Endometrial microvascular endothelial cells (primary cell): ENCODE measurements around the gene UBE2B. TPM values are rescaled to one million over a fixed set of nuclear protein-coding genes. Genes with fewer than 3 reads are reported as not detected.

ENCODE experiments used
- in situ Hi-C: cut with HindIII; loops from 2 replicates; pipeline ENCODE4 v1.10.0; 2017; ENCODE audit warnings: low sequenced_read_pairs, low pct_unique_long_range_greater_than_20kb; ENCODE audit errors: inconsistent ontology term
- total RNA-seq: library from RNA; depleted of rRNA; stranded (reverse); fragments of >200 nt; gene quantifications from one replicate; pipeline ENCODE4 v1.2.3, GENCODE V29; 2015; ENCODE audit errors: inconsistent ontology term

UBE2B gene
- total RNA-seq, 1 donor from 2014 or later = 43.9 TPM

DNA sequence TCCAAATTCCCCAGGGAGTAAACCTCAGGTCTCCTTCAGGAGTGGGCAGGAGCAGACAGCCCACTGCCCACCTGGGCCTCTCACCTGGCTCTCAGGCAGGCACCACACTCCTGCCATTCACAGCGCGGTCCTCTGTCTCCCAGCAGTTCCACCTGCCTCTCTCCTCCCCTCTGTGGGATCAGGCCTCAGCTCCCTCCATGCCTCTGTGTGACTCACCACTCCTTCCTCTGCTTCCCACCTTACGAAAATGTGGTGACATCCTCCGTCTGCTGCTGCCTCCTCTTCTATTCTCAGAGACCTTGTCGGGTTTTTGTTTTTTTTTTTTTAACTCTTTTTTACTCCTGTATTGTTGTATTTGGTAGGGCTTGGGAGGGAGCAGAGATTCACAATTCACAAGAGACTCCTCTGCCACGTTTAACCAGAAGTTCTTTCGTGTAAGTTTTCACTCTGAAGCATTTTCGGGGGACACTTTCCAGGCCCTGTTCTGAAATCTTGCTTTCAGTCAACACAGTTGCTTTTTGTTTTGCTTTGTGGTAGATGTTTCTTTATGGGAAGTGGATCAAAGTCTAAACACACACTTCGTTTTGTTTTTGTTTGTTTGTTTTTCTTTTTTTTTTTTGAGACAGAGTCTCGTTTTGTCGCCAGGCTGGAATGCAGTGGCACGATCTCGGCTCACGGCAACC is 61.4 kb downstream of the UBE2B start:
- in situ Hi-C loops = no loop called here

- in situ Hi-C loops = no loop called here
Measured at GRCh38 chr5:134435560-134435959, 64.2 kb downstream of the UBE2B start.

DNA sequence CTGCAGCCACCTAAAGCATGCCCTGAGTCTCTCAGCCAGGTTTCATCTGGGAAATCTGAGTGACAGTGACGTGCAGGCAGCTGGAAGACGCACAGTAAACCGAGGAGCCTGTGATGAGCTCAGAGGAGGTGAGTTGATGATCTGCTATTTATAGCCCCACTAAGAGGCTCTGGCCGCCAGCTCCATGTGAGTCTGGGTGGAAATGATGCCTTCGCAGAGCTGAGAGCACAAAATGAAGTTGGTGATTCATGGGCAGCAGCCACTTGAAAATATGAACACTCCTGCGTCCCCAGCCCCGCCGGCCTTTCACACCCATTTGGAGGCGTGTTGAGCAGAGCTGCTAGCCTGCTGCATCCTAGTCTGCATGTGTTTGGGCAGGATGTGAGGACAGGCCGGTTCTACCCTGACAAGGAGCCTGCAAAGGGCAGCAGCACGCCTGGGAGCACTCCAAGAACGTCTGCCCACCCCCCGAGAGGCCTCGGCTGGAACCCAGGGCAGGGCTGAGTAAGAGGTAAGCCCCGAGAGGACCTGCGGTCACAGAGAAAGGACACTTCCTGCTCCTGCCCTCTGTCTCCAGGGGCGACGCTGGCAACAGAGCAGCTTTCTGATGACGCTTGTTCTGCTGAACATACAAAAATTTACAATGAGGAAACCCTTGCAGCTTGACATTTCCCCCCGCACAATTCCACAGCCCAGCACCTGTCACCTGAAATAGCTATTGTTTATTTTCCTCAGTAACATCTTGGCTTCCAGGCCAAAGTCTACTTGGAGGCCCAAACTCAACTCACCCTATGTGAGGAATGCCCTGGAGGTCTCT is 65.4 kb downstream of the UBE2B start:
- in situ Hi-C loops = no loop called here

- in situ Hi-C loops = no loop called here
Measured at GRCh38 chr5:134437340-134437846, 66.0 kb downstream of the UBE2B start.

GRCh38 chr5:134437847-134438581 is 66.6 kb downstream of the UBE2B start:
- in situ Hi-C loops = no loop called here

DNA sequence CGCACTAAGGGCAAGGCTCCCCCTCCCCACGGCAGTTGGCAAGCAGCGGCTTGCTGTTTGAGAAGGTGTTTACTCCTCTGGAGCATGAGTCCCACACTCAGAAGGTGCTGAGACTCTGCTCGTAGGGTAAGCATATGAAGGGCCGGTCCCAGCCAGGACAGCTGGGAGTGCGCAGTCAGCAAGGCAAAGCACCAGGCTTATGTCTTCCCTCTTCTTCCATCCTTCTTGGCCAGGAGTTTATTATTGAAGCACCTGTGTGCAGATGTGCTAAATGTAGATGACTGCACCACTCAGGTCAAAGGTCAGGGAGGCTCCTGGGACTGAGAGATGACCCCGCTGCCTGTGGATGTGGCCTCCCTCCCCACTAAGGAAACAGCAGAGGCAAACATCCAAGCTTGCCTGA is 67.4 kb downstream of the UBE2B start:
- in situ Hi-C loops = no loop called here

DNA sequence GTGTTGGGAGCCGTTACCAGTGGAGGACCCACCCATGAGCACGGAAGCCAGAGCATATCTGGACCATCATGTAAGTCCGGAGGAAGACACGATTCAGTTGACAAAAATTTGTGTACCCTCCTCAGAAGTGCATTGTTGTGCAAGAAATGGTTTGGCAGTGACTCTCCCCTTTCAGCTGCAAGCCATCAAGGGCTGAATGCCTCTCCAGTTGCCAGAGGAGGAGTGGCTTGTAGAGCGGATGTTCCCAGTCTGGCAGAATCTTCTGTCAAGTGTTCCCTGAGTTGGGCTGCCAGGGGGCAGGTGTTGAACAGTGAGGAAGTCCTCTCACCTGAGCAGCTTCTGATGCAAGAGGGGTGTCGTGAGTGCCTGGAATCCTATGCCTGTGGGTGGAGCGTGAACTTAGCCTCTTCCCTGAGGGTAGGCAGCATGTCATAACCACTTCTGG is 67.9 kb downstream of the UBE2B start:
- in situ Hi-C loops = no loop called here

DNA sequence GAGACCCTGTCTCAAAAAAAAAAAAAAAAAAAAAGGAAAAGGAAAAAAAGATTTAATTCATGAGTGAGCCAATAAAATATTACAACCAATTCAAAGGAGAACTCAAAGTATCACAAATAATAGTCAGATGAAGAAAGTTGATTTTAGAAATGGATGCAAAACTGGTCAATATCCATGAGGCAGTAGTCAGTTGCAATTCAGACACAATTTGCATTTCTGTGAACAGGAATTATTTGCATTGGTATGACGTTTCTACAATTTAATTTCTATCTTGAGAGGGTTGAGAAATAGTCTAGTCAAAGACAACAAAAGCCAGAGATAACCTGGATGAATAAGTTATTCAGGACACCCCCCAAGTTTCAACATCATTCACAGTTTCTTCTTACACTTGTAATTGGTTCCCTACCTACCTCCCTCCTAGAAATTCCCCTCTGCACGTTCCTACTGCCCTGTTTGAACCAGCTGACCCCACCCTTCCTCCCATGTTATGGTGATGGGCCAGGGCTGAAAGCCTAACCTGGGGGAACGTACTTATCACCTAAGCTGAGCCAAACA is 68.9 kb downstream of the UBE2B start:
- in situ Hi-C loops = no loop called here

Other genes starting within 250 kb of the UBE2B start
- 339 TPM for gene SKP1, start 194.6 kb upstream of the UBE2B start, total RNA-seq
- 190 TPM for gene PPP2CA, start 145.5 kb upstream of the UBE2B start, total RNA-seq
- 0.09 TPM for gene CDKL3, start 4.4 kb upstream of the UBE2B start, total RNA-seq
- 41.1 TPM for gene CDKN2AIPNL, start 40.3 kb downstream of the UBE2B start, total RNA-seq
- 24.4 TPM for gene JADE2, start 154.1 kb downstream of the UBE2B start, total RNA-seq